ENCODE measurements around the gene SLC52A3. TPM values are rescaled to one million over a fixed set of nuclear protein-coding genes. Genes with fewer than 3 reads are reported as not detected.

Gene SLC52A3
- total and polyA plus RNA-seq, 2 of the 13 experiments (the other 11 are each of a cell fraction or from before 2014, with no cell fraction given) = 0.03 TPM; not detected in 1

GRCh38 chr20:750801-751200, 17.5 kb downstream of the SLC52A3 start (continued):
- TF ChIP-seq ZBTB40 (IDR thresholded peaks at IDR 0.05) = no peak
- TF ChIP-seq ZBTB40 (CRISPR knock-in tag; IDR thresholded peaks at IDR 0.05) = no peak
- TF ChIP-seq ATF7 (IDR thresholded peaks at IDR 0.05) = peak; percentile 40; the same call in 1 of the 2 replicates
- TF ChIP-seq ATF7 (CRISPR knock-in tag; IDR thresholded peaks at IDR 0.05) = no peak
- TF ChIP-seq RFX5 (IDR thresholded peaks at IDR 0.05; ENCODE audit: low read depth, low read length) = no peak
- TF ChIP-seq TCF12 (IDR thresholded peaks at IDR 0.05) = no peak
- no peak for TF ChIP-seq TCF12 (CRISPR knock-in tag; IDR thresholded peaks at IDR 0.05)
- no peak for TF ChIP-seq MZF1 (CRISPR knock-in tag; IDR thresholded peaks at IDR 0.05; ENCODE audit: borderline replicate concordance)
- no peak for TF ChIP-seq MAFG (CRISPR knock-in tag; IDR thresholded peaks at IDR 0.05)
- TF ChIP-seq NFIB (CRISPR knock-in tag; IDR thresholded peaks at IDR 0.05; ENCODE audit: borderline replicate concordance) = no peak
- no peak for TF ChIP-seq ZNF616 (CRISPR knock-in tag; IDR thresholded peaks at IDR 0.05; ENCODE audit: low read depth)
- TF ChIP-seq NPAS2 (CRISPR knock-in tag; IDR thresholded peaks at IDR 0.05; ENCODE audit: borderline replicate concordance) = no peak
- no peak for TF ChIP-seq CHCHD3 (CRISPR knock-in tag; IDR thresholded peaks at IDR 0.05)
- no peak for TF ChIP-seq SSRP1 (CRISPR knock-in tag; IDR thresholded peaks at IDR 0.05)
- no peak for TF ChIP-seq ZBTB7A (CRISPR knock-in tag; IDR thresholded peaks at IDR 0.05)
- peak; percentile 61 for TF ChIP-seq NFYC (CRISPR knock-in tag; IDR thresholded peaks at IDR 0.05)
- TF ChIP-seq POLR2AphosphoS5 (IDR thresholded peaks at IDR 0.05; ENCODE audit: low read depth, low read length) = no peak
- TF ChIP-seq NRL (CRISPR knock-in tag; IDR thresholded peaks at IDR 0.05; ENCODE audit: borderline replicate concordance) = no peak
